DMS153 treated with DMSO at 0.1 percent for 48 hours (cell line): ENCODE results near the gene COL4A1.

Source experiments
- DNase-seq: peaks from one replicate; lab custom pipeline; 2025; ENCODE audit not compliant: unreplicated experiment; lab: John Stamatoyannopoulos, UW

Gene COL4A1

DNA sequence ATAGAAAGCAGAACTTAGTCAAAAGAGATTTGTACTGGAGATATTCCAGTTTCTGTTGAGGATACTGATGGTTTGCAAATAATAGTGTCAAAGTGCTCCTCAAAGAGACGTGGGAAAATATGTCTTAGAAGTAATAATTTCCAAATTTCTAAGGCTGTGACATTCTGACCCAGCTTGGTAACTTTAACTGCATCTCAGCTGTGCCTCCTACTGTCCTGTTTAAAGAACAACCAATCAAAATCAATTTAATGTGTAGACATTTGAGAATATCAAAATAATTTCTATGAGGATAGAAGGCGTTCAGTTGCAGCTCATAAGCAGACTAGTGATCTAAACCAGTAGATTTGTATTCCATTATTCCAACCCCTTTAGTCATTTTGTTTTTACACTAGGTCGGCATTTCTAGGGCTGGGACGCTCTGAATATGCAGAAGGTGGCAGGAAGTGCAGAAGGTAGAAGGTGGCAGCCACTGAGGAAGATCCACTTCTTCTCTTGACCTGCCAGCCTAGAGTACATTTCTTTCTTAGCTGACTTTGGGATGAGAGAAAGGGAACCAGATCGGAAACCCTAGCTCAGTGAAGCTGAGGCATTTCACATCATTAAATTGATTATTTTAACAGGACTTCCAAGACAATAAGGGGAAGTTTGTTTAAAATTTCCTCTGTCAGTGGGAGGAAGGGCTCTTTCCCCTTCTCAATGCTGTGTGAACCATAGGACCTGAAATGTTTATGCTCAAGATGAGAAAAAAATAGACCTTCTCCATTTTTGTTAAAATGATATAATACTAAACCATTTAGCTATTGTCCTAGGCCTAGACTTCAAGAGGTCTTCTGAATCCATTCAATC lies 67.5 kb downstream of the COL4A1 start:
- DNase-seq = no peak

- DNase-seq = no peak
Measured at GRCh38 chr13:110238818-110239195, 68.2 kb downstream of the COL4A1 start.

DNA sequence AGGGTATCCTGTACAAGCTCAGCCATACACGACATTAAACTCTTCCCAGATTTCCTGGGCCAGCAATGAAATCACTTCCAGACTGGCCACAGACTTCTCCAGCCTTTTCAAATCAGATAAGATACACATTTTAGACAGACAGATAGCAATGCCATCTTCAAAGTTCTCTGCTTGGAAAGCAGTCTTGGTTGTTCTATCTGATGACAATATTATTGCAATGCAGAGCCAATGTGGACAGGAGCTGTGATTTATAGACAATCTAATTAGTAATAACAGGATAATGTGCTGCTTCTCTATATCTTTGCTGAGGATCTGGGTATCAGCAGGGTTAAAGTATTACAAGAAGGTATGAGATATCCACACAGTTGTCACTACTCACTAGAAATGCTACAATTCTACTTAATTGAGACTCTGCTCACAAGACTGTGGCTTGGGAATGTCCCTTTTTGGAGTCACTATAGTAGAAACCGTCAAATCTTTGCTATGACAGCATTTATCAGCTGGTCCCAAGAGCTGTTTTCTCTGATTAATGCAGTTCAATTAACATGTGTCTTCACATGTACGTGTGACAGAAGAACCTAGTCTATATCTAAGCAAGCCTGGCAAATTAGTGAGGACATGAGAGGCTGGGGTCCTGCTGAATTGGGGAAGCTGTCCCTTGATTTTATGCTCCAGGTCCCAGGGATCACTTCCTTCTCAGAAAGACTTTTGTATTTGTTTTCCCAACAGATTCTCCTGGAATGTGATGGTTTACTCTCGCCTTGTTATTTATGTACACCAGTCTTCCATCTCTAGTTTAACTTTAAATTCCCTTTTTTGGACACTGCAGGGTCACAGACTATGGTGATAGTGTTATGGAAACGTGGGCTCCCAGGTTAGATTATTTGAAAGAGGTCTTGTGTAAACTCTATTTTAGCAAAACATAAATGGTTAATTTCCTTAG lies 68.8 kb downstream of the COL4A1 start:
- no peak for DNase-seq

GRCh38 chr13:110236831-110237261 lies 70.1 kb downstream of the COL4A1 start:
- no peak for DNase-seq

GRCh38 chr13:110236431-110236830 lies 70.5 kb downstream of the COL4A1 start:
- no peak for DNase-seq

- no peak for DNase-seq
Measured at GRCh38 chr13:110234532-110234931, 72.4 kb downstream of the COL4A1 start.

DNA sequence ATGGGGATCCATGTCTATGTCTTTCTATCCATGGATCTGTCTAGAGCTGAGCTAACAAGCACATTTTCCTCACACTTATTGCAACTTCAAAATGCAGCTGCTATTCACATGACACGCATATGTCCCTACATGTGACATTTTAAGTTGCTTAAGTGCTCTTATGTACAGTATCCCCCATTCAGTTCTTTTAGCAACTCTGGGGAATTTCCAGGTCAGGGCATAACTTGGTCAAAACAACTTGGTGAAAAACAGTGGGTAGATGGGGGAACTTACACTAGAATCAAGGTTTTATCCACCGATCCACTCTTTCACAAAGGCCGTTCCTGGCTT lies 73.0 kb downstream of the COL4A1 start:
- DNase-seq = no peak

GRCh38 chr13:110233181-110233950 lies 73.6 kb downstream of the COL4A1 start:
- DNase-seq = no peak

- DNase-seq = no peak
Measured at GRCh38 chr13:110232756-110233155, 74.2 kb downstream of the COL4A1 start.

- no peak for DNase-seq
Measured at GRCh38 chr13:110232142-110232541, 74.8 kb downstream of the COL4A1 start.

GRCh38 chr13:110231348-110232047 lies 75.5 kb downstream of the COL4A1 start:
- no peak for DNase-seq

- DNase-seq = no peak
Measured at GRCh38 chr13:110230661-110231347, 76.2 kb downstream of the COL4A1 start.

DNA sequence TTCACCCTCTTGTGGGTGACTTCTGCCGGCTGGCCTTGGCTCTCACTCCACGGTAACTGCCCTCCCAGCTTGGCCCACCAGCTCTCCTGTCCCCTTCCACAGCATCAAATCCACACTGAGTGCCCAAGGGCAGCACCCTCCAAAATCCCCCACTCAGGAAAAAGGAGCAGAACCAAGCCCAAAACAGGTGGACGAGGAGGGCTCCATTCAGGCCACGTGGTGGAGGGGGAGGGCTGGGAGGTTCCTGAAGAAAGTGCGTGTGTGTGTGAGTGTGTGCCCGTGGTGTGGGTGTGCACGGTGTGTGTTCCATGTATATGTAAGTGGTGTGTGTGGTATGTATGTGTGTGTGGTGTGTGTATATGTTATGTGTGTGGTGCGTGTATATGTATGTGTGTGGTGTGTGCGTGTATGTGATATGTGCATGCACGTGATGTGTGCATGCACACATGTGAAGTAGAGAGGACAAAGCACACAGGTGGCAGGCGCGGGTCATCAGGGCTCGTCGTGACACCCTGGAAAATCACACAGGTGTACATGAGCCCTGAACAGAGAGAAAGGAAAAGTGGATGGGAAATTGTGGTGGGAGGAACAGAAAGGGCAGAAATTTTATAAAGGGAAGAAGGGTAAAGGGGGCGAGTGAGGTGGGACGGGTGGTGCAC lies 76.9 kb downstream of the COL4A1 start:
- no peak for DNase-seq

GRCh38 chr13:110228936-110229904 lies 77.7 kb downstream of the COL4A1 start:
- DNase-seq = no peak

DNA sequence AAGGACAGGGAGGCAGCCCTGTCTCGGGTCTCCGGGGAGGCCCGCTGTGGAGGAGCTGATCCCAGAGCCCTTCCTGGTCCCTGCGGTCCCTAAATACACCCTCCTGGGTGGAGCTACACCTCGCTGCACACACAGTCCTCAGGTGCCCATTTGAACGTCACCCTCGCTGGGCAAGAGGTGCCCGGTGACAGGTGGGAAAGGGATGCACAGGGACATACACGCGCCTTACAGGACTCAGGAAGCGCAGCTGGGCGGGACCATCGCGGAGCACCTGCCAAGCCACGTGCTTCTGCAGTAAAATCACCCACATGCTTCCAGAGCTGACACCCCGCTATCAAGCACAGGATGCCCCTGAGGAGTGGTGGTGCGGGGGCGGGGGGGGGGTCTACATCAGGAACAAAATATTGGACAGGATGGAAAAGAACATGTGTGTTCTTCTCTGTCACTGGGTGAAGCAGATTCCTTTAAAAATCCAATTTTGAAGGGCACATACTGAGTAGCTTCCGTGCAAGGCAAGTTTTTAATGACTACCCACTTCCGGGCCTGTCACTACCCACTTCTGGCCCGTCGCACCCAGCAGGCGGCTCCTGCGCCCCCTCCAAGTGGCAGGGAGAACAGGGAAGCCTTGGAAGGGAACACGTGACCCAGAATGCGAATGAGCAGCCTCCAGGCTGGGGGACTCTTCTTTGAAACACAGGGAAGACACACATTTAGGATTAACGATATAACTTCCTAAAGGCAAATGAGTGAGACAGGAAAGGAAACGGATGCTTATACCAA lies 78.9 kb downstream of the COL4A1 start:
- DNase-seq = no peak

DNA sequence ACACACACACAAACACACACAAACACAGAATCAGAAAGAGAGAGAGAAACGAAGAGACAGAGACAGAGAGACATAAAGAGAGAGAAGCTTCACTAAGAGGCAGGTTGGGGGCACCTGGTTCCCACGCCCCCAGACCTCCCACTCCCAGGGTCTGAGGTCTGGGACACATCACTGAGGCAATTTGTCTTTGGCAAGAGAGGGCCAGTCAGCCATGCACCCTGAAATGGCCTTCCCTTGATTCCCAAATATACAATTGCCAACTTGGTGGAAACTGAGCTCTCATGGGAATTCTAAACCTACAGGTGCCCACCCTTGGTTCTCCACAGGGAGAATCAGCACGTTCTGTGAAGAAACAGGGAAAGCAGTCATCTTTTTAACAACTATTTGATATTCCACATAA lies 79.5 kb downstream of the COL4A1 start:
- no peak for DNase-seq
